GM18873 (cell line): ENCODE results near the gene DGKD.

ENCODE experiments used
- ATAC-seq: cut with Tn5 transposase; IDR thresholded peaks from one replicate; pipeline ENCODE4 v1.9.1; 2021; ENCODE audit warnings: mild to moderate bottlenecking, moderate library complexity, moderate number of reproducible peaks; ENCODE audit not compliant: unreplicated experiment, low FRiP score

The DGKD gene

DNA sequence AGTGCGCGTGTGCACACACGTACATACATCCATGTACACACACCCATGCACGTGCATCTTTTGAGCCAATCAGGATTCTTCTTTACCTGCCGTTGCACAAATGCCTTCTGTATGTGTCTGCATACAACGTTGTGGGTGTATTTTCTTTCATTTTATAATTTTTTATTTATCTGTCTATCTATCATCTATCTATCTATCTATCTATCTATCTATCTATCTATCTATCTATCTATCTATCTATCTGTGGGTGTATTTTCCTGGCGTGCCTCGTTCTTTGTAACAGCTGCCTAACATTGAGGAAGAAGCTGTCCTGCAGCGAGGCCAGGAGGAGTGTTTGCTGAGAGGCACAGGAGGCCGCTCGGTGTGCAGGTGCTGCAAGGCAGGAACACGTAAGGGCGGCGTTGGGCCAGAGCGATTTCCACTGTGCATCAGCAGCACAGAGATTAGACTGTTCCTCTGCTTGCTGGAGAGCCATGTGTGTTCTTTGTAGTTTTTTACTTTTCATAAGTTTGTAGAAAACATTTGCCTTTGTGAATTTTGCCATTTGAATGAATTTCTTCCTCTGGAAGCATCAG lies 84.4 kb downstream of the DGKD start:
- ATAC-seq: no peak

DNA sequence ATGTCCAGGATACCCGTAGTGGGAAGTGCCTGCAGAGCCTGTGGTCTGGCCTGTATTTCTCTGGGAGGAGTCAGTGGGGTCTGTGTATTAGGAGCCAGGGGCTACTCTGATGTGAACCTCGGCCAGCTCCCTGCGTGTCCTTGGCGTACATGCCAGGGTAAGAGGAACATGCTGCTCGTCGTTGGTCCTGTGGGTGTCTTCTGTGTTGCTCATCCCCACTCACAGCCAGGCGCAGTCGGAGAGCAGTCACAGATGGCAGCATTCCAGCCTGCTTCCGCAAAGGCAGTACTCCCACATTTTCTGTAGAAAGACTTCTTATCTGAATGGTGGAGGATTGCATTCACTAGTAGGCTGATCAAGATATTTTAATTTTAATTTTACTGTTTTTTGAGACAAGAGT lies 84.9 kb downstream of the DGKD start:
- no peak for ATAC-seq

DNA sequence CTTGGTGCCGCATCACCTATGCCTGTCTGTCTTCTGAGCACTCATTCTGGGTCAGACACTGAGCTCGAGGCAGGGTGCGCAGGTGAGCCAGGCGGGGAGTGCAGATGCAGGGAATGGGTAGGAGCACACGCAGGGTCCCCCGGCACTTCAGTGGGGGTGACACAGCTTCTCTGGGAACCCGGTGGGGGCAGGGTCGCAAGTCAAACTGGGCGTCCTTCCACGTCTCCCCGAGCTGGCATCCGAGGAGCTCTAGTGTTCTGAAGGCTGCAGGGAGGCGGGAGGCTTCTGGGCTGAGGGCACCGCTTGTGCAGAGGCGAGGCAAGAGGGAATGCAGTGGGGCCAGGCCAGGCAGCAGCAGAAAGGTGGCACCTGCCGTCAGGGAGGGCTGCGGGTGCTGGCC lies 86.0 kb downstream of the DGKD start:
- no peak for ATAC-seq

DNA sequence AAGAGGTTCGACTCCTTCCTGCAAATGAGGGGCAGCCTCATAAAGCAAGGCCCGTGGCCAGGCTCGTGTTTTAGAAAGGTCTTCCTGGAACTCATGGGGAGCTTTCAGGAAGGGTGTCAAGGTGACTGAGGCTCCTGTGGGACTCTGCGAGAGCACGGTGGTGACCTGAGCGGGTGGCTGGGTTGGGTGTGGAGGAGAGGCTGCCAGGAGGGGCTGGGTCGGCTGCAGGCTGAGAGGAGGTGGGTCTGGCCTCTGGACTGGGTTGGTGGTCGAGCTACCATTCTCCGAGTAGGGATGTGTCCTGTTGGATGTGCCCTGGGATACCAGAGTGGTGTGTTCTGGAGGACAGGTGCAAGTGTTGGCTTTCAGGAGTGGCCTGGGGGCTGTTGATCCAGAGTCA lies 86.4 kb downstream of the DGKD start:
- no peak for ATAC-seq

DNA sequence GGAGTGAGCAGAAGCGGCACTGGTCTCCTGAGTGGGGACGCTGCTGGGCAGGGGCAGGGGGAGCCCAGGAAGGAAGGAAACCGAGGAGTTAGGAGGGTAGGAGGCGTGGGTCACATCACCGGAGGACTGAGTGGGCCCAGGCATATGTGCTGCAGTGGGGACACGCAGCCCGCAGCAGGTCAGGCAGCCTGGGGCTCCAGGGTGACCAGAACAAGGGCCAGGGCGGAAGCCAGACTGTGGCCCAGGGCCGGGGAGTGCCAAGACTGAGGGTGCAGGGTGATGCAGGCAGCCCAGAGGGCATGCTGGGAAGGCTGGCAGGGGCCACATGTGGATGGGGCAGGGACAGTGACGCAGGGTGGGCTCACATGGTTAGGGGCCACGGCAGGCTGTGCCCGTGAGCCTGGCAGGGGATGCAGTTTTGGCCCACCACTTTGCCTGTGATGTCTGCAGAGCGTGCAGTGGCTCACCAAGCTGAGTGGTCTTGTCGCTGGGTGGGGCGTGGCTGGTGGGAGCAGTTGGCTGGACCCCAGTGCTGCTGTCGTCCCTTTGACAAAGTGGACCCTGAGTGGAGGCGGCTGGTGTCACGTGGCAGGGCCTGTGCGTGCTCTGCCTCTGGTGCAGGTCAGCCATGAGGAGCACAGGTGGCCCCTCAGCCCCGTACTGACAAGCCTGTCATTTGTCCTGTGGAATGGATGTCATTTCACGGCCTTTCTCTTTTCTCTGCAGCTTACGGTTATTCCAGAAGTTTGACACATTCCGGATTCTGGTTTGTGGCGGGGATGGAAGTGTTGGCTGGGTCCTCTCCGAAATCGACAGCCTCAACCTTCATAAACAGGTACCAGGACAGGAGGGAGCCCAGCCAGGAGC lies 87.1 kb downstream of the DGKD start:
- ATAC-seq: no peak

DNA sequence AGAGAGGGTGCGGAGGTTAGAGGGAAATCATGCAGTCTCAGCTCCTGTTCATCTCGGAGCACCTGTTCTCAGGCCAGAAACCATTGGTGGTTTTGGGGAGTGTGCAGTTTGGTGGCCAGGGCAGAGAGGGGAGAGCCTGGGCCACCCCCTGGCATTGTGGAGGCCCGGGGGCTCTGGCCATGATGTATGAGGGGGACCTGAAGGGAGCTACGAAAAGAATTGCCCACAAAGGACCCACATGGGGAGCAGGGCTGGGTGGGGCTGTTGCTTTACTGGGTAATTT lies 87.7 kb downstream of the DGKD start:
- ATAC-seq: no peak

DNA sequence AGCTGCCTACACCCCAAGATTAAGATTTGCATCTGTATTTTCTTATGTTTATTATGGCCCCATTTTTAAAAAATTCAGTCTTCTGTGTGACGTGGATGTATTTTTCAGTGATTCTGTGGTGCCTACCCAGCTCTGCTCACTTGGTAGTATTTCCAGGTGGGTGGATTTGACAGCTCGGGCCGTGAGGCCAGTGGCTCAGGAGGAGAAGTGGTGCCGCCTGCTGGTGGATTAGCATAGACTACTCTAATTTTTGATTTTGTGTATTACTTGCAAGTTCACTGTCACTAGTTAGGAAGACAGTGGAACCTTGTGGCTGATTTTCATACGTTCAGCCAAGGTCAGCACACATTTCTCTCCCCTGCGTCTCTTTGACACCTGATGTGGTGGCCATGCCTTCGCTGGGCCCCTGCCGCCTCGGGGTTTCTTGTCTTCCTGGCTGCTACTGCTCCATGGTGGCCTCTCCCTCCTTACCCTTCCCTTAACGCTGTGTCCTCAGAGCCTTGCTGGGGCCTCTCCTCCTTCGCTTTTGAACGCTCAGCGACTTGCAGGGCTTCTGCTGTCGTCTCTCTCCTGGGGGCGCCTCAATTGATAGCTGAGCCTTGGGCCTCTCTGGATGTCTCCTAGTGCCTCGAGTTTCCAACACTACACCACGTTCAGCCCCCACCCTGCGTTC lies 89.4 kb downstream of the DGKD start:
- no peak for ATAC-seq

DNA sequence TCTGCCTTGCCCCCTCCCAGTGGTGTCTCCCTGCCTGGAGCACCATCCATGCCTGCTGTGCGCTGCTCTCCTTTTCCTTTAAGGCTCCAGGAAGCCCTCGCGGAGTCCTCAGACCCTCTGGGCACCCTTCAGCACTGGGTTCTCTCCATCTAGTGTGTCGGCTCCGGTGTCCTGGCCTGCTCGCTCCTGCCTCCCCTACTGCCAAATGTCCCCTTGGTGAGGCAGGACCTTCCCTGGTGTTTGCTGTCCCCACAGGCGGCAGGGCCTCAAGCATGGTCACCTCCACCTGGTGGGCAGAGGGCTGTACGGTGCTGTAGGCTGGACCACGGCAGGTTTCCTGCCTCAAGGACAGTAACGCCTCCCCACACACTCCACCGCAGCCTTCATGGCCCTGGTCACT lies 90.2 kb downstream of the DGKD start:
- no peak for ATAC-seq

DNA sequence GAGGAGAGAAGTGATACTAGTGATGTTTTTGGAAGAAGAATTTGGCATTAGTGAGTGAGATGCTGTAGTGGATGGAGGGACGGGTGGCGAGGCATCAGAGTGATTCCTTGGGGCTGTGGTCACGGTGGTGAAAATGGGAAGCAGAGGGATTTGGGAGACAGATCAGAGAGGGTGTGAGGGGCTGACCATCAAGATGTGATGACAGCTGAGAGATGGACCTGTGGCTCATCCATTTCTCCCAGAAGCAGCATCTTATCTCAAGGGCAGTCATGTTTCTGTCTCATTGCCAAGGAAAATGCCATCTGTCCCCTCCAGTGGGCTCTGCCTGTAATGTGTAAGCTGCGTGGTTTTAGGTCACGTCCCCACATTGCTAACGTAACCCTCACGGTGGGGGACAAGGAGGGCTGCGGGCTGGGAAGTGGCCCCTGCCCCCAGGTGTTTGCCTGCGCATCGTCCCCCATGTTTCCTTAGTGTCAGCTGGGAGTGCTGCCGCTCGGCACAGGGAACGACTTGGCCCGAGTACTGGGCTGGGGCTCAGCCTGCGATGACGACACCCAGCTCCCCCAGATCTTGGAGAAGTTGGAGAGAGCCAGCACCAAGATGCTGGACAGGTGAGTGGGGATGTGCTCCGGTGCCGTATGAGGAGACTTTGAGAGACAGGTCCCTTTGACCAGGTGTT lies 91.0 kb downstream of the DGKD start:
- ATAC-seq: no peak

DNA sequence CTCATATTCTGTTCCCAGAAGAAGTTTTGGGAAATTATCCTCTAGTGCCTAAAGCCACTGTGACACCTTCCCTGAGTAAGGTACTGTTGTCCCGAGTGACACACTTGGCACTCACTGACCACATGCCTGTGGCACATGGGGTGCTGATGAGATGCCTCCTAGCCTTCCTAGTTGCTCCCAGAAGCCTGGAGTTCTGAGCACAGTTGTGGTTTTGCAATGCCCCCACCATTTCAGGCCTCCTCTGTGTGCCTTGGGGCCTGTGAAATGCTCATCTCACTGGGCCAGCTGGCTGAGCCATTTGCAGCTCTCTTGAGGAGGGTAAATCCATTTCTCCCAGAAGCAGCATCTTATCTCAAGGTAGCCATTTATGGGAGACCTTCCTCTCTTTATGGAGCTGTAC lies 91.8 kb downstream of the DGKD start:
- ATAC-seq: no peak

DNA sequence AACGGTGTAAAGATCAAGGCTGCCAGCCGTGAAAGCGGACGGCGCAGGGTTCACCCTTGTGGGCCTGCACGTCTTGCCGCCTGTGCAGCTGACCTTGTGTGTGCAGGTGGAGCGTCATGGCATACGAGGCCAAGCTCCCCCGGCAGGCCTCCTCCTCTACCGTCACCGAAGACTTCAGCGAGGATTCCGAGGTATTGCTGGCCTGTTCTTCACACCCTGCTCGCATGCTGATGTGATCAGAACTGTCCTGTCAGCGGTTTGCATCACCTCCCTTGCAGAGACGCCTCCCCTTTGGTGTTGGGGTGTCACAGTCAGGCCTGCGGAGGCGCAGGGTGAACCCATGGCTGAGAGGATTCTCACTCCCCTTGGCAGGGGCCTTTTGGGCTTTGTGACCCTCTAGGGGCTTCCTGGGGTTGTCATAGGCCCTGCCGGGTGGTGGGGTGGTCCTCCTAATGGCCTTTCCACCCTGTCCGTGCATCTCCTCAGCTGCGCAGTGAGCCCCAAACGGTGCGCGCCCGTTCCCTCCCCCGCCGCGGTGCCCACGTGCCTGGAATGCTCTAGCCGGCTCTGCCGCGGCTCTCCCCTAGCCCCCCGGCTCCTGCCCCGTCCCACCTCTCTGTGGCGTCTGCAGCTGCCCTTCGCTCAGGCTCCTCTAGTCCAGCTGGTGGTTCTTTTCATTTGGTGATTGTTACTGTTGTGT lies 92.5 kb downstream of the DGKD start:
- ATAC-seq: no peak

DNA sequence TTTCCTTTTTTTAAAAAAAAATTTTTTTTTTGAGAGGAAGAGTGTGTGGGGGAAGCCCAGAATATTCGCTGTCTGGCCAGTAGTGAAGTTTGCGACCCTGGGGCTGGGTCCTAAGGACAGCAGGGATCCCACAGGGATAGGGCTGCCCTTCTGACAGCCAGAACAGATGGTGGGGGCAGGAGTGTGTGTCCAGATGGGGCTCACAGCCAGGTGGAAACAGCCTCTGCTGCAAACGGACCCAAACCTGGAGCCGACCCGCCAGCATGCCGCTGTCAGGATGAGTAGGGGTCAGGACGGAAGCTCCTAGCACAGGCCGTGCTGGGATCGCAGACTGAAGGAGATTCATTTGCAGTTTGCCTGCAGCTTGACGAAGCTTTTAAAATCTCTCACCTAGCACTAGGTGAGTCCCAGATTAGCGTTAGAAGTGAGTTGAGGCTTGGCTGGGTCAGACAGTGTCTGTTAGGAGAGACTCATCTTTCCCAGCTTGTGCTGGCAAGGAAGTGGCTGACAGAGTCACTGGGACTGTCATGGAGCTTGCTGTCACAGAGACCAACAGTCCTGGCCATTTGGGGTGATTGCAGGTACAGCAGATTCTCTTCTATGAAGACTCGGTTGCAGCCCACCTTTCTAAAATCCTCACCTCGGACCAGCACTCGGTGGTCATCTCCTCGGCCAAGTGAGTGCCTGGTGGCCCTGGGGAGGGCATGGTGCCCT lies 93.4 kb downstream of the DGKD start:
- ATAC-seq: no peak

DNA sequence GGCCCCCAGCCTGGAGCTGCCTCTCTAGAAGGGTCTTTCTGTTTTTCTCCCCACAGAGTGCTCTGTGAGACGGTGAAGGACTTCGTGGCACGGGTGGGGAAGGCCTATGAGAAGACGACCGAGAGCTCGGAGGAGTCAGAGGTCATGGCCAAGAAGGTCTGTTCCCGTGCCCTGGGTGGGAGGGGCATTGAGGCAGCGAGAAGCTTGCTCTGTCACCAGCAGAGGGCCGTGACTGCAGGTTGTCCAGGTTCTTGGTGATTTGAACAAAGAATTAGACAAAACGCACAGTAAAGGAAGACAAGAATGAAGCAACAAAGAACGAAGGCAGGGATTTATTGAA lies 93.9 kb downstream of the DGKD start:
- no peak for ATAC-seq

DNA sequence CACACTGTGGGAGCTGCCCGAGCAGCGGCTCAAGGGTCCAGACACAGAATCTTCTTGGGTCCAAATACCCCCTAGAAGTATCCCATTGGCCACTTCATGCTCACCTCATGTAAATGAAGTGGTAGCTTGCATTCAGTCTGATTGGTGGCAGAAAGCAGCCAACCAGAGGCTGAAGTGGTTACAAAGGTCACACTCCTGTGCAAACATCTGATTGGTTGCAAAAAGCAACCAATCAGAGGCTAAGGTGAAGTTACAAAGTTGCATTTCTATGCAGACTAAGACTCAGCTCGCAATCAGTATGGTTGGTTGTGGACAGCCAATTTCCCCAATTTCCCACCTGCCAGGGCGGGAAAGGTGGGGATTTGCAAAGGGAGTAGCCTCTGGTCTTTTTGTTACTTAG lies 94.3 kb downstream of the DGKD start:
- ATAC-seq: no peak

DNA sequence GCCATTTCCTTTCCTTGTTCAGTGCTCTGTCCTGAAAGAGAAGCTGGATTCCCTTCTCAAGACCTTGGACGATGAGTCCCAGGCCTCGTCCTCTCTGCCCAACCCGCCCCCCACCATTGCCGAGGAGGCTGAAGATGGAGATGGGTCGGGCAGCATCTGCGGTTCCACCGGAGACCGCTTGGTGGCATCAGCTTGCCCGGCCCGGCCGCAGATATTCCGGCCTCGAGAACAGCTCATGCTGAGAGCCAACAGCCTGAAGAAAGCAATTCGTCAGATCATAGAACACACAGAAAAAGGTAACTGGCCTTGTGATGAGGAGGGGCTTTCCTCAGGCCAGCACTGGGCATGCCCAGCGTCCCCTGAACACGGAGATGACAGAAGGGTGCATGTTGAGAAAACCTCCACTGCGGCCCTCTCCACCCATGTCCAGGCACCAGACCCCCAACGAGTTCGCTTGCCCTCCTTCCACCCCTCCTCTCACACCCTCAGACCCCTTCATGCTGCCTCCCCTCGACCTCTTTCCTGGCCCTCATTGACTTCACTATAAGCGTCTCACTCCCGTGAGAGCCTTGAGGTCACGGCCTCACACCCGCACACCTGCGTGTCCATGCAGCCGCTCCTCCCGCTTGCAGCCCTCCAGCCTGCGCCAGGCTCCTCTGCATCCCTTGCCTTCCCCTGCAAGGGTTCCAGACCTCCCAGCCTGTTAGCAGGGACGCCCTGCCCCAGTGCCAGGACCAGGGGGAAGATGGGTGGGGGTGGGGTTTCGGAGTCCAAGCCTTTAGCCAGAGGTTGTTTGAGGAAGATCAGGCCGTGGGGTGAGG lies 95.0 kb downstream of the DGKD start:
- no peak for ATAC-seq

DNA sequence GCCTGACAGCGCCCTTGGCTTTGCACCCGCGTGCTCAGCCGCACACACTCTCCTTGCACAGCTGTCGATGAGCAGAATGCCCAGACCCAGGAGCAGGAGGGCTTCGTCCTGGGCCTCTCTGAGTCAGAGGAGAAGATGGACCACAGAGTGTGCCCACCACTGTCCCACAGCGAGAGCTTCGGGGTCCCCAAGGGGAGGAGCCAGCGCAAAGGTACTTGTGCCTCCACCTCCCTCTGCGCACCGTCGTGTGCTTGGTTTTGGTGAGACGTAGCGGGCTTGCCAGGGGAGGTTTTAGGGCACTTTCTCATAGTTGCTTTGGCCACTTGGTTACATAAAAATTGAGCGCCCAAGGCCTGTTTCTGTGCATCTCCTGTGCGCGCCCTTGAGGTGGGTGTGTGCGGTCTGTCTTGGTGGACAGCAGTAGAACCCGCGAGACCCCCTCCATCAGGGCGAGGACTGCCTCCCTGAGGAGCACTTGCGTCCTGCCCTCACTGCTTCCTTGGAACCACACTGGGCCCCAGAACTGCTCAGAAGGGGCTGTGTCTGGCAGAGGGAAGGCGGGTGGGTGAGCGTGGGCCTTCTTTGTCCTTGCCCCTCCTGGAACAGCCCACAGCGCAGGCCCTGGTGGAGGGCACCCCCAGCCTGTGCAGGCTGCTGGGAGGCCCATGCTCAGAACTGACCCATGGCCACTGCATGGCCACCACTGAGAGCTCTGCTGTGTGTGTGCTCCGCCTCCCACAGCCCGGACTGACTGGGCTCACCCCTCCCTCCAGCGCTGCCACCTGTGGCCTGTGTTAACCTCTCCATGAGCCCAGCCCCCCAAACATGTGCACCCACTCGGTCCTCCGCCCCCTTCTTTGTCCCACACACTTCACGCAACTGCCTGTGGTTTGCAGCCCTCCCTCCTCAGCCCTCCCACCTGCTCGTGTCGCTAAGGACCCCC lies 95.9 kb downstream of the DGKD start:
- no peak for ATAC-seq

DNA sequence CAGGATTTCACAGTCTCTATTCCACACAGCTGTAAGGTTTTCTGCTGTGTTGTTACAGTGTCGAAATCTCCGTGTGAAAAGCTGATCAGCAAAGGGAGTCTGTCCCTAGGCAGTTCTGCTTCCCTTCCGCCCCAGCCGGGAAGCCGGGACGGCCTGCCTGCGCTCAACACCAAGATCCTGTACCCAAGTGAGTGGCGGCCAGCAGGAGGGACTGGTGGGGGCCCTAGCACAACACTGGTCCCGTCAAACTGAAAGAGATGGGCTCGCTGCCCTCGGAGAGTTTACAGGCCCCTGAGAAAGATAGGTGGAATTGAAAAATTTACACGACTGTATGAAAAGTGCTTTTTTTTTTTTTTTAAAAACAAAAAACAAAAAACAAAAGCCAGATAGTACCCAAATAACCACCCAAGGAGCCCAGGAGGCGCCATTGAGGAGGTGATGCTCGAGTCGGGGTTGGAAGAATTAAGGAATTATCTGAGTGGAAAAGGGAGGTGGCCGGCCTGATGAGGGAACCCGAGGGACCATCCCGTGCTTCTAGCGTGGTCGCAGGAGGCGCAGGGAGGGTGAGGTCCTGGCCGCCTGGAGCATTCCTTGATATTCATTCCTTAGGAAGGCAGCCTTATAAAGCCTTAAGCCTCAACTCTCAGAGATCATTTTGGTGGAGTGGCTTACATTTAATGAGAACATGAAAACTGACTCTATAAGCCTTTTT lies 96.7 kb downstream of the DGKD start:
- ATAC-seq: no peak

DNA sequence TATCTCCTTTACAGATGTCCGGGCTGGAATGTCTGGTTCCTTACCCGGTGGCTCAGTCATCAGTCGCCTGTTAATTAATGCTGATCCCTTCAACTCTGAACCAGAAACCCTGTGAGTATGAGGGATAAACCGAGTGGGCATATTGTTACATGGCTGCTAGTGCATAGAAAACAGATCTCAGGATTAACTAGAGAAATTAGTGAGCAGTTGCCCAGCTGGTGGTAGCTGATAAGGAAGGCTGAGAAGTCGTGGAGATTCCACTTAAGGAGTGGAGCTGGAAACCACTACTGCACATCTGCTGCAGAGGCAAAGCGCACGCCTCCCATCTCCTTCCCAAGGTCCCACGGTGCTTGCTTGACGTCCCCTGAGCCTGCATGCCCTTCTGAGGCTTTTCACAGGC lies 97.7 kb downstream of the DGKD start:
- no peak for ATAC-seq
